H4 (cell line): ENCODE results near the gene TNFRSF1B. TPM values are rescaled to one million over a fixed set of nuclear protein-coding genes. Genes with fewer than 3 reads are reported as not detected.
A peak's percentile ranks its signal among the peaks of the same experiment; 100 is the strongest.

ENCODE experiments used
- DNase-seq: peaks from one replicate; pipeline ENCODE4 v3.0.0-alpha.2; 2015; ENCODE audit warnings: low spot score
- total RNA-seq: library from RNA; depleted of rRNA; stranded (reverse); fragments of >200 nt; shearing (Covaris generic); gene quantifications from 2 replicates; pipeline ENCODE4 v1.2.3, GENCODE V29; 2014; rRNA removed

The TNFRSF1B gene
- total RNA-seq, result 0.47 and 0.93 TPM in 2 replicates

DNA sequence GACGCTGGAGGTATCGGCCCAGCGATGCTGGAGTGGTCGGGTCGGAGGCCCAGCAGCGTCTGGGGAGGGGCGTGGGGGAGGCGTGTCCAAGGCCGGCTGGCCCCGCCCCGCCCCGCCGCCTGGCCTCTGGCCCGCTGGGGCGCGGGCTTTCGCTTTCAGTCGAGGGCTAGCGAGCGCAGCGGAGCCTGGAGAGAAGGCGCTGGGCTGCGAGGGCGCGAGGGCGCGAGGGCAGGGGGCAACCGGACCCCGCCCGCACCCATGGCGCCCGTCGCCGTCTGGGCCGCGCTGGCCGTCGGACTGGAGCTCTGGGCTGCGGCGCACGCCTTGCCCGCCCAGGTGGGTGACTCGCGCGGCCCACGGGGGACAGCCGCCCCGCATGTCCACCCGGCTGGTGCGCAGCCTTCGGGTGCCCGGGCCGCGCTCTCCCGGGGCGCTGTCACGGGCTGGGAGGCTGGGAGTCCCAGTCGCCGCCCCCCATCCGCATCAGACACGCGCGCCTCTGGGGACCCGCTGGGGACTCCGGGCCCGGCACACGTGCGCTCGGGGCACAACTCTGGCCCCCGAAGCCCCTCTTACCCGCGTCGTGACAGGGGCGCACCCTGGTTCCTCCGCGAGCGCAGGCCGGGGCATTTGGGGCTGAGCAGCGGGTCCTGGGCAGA is at the start of gene TNFRSF1B:
TNFRSF1B (plus strand) TSS at position 158 of the 659 bp plus-strand sequence; CDS start at position 259, 101 bp downstream.
- DNase-seq, result no peak

DNA sequence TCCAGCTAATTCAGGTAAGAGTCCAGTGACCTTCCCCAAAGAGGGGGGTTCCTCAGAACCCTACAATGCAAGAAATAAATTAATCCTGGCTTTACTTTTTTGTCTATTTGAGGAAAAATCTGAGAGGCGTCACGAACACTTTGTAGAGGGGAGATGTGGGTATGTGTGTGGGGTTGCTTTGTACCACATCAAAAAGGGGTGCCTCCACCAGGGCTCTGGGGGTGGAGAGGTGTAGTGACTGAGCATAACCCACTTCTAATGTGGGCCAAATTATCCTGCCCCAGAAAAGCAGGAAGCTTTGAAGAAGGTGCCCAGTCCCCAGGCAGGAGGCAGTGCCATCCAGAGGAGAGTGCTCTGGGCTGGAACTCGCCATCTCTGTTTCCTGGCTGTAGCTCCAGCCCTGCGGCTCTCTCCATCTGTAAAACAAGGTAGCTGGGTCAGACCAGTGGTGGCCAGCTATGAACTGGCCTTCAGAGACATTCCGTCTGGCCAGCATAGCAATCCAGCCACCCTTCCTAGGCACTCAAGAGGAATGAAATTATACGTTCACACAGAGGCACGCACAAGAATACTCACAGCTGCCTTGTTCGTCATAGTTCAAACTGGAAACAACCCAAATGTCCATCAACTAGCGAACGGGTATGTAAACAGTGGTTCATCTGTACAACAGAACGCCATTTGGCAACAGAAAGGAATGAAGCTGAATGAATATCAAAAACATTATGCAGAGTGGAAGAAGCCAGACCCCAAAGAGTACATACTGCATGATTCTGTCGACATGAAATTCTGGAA is 45.4 kb upstream of the TNFRSF1B start:
- DNase-seq, result no peak

DNA sequence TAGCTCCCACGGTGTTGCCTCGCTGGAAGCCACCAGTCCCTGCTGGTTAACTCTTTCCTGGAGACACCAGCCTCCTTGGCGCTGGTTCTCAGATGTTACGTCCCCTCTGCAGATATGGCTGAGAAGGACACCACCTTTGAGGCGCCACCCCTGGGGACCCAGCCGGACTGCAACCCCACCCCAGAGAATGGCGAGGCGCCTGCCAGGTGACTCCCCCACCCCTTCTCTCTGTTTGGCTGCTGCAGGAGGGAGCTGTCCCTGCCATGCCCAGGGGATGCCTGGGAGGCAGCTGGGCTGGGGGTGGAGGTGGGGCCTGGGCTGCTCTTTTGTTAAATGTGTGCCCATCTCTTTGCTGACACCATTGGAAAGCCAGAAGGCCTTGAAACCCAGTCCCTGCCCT is 43.6 kb upstream of the TNFRSF1B start:
- no peak for DNase-seq

DNA sequence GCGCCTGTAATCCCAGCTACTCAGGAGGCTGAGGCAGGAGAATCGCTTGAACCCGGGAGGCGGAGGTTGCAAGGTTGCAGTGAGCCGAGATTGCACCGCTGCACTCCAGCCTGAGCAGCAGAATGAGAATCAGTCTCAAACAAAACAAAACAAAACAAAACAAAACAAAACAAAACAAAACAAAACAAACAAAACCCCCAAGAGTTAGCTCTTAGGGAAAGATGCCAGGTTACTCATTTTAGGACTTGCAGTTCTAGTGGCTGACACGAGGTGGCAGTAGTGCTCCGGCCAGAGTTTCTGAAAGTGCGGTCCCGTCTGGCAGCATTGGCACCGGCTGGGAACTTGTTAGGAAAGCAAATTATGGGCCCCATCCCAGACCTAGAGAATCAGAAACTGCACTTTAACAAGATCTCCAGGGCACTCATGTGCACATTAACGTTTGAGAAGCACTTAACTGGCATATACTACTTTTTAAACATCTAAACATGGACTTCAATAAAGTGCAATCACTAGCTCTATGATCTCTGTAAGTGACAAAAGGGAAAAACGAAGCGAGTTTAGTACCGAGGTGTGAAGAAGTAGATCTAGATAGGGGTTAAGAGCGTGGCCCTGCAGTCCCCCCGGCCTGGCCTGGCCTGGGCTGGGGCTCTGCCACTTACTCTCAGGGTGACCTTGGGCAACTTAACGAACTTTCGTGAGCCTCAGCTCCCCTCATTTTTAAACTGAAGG is 41.9 kb upstream of the TNFRSF1B start:
- peak; percentile 58 for DNase-seq

DNA sequence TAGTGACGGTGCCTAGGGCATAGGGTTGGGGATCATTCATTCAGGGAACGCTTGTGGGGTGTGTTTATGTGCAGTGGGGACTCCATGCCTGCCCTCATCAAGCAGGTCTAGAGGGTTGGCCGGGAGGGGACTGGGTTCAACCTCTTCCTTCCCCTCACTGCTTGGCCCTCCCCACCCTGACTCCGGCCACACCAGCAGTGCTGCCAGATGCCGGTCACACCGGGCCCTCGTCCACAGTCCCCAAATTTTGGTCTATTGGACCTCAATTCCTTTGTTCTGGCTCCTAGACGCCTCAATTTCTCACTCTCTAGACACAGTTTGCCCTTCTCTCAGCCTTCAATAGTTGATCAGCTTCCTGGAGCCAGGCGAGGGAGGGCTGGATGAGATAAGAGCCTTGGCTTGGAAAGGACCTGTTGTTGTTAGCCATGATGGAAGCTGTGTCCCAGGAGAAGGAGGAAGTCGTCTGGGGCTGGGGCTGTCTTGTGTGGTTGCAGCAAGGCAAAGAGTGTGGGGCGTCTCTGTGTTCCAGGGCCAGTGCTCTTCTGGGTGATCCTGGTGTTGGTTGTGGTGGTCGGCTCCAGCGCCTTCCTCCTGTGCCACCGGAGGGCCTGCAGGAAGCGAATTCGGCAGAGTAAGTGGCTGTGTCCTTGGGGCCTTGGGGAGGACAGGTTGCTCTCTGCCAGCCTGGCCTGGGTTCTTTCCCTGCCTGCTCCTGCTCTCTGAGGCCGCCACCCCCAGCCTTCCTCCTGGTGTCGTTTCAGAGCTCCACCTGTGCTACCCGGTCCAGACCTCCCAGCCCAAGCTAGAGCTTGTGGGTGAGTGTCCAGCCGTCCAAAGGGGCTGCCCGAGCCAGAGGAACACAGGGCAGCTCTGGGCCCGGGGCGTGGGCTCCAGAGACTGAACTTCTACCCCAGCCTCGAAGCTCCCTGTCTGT is 41.1 kb upstream of the TNFRSF1B start:
- no peak for DNase-seq

DNA sequence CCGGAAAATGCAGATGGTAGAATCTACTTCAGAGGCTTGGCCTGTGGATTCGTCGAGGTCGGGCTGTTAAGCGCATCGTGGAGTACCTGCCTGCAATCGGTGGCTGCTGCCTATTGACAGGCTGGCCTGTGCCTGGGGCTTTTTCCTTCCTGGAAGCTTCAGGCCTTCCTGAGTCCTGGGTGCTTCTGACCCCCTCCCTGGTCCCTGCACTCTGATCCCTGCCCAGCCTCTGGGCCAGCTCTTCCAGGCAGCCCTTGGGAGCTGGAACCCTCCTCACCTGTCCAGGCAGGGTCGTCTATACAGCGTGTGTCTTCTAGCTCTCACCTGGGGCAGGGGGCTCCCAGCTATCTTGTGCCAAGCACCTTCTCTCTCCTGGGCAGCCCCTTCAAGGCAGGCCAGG is 40.0 kb upstream of the TNFRSF1B start:
- no peak for DNase-seq

DNA sequence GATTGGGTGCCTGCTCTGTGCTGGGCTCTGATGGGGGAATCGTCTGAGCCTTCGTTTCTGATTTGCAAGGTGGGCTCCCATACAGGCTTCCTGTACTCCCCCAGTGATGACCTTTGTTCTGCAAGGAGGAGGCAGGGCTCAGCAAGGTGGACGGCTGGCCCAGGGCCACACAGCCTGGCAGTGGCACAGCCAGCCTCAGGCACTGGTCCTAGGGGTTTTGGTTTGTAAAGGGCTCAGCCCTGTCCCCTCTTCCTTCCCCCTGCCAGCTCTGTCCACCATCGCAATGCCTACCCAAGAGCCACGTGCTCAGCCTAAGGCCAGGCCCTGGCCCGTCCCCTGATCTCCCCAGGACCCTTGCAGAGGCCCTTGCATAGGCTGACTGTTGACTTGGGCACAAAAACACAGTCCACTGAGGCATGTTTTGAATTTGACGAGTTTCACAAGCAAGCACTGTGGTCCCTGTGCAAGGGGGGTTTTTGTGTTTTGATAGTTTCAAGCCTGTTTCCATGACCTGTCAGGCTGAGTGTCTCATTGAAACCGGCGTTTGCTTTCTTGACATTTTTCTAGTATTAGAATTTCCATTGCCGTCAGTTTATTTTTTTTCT is 39.5 kb upstream of the TNFRSF1B start:
- no peak for DNase-seq

DNA sequence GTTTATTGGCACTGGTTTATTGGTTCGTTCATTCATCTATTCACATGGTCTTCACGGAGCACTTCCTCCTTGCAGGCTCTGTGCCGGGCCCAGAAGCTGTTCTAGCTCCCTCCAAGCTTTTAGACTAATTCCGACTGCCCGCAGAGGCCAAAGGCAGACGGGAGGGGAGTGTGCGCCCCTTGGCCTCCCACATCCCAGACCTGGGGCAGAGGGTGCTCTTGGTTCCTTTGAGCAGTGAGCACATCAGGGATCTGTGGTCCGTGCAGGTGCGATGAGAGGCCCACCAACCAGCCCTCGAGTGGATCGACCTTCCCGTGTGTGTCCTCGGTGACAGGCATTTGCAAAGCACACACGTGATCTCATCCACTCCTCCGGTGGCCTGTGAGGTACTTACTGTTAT is 38.7 kb upstream of the TNFRSF1B start:
- DNase-seq, result no peak

DNA sequence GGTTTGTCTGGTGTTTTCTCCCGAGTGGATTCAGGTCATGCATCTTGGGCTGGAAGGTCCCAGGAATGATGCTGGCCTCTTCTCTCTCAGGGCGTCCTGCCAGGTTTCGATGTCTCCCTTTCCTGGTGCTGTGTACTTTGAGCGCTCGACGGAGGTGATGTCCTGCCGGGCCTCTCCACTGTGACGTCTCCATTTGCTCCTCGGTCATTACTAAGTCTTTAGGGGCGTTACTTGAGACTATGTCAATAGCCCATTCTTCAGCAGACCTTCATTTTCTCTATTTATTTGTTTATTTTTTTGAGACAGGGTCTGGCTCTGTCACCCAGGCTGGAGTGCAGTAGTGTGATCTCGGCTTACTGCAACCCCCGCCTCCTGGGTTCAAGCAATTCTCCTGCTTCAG is 37.2 kb upstream of the TNFRSF1B start:
- no peak for DNase-seq

DNA sequence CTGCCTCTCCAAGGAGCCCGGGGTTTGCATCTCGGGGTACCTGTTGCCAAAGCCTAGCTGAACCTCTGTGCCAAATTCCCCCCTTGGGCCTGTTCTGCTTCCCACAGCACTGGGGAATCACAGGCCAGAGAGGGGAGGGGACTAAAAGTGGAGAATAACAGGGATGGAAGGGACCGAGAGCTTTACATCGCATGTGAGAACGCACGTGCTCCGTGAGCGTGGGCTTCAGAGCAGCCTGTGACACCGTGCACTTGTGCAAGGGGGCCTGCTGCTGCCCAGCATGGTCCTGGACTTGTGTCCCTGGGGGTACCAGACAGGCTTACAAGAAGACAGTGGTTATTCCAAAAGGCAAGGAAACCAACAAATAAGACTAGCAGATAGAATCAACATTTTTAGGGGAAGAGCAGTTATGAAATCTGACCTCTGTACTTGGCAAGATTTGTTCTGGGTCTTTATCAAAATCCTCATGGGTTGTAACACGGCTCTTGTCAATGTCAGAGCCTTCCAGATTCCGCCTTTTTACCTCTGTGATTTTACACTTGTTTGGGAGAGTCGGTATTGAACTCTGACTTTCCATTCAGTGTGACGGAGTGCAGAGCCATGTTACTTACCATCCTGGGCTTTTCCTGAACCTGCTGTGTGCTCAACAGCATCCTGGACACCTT is 36.2 kb upstream of the TNFRSF1B start:
- no peak for DNase-seq

DNA sequence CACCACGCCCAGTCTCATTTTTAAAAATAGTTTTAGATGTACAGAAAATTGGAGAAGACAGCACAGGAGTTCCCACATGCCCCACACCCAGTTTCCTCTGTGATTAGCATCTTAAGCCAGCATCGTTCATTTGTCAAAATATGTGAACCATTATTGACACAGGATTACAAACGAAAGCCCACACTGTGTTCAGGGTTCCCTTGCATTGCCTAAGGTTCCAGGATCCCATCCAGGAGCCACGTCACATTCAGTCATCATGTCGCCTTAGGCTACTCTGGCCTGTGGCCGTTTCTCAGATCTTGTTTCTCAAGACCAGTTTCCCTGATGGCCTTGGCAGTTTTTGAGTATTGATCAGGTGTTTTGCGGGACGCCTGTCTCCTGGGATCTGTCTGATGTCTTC is 34.7 kb upstream of the TNFRSF1B start:
- DNase-seq, result peak; percentile 44

DNA sequence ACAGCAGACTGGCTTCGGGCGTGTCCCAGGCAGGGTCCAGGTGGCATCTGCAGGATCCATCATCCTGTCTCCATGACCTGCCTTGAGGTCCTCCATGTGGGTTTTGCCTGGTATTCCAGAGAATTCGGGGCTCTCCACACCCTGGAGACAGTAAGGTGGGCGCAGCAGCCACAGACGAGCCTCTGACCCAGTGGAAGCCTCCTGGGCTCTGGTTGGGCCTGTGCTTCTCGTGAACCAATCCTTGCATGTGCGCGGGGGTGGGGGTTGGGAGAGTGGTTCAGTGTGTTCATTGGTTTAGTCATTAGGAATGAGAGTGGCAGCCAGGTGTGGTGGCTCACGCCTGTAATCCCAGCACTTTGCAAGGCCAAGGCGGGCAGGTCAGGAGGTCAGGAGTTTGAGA is 32.1 kb upstream of the TNFRSF1B start:
- DNase-seq, result no peak

DNA sequence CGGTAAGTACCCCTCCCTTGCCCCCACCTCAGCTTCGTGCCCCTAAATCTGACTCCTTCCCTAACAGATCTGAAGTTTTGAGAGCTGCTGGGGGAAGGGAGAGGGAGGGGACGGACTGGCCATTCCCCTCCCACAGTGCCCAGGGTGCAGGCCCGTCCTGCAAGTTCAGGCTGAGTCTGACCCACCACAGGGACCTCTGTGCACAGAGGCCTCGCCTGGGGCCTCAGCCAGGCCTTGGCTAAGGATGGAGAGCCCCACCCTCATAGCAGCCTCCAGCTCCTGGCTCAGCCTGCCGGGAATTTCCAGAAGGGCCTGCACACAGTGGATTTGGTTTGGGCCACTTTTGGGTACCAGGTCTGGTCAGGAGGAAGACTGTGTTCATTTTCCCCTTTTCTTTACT is 31.2 kb upstream of the TNFRSF1B start:
- no peak for DNase-seq

DNA sequence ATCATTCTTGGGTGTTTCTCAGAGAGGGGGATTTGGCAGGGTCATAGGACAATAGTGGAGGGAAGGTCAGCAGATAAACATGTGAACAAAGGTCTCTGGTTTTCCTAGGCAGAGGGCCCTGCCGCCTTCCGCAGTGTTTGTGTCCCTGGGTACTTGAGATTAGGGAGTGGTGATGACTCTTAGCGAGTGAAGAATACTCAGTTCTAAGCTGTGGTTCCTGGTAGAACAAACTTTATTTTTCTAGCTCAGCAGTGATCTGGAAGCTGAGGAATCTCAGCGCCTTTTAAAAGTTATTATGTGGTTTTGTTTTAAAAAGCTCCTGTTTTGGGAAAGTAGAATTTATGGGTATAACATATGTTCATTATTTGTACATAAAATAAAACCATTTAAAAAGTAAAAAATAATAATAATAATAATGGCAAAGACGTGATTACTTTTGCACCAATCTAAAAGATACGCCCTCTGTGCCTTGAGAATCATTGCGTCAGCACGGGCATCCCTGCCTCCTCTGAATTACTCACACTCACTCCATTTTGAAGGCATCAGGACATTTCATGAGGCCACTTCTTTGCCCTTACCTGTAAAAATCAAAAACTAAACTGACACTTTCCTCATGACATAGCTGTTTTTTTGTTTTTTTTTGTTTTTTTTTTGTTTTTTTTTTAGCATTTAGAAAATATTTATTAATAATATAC is 29.7 kb upstream of the TNFRSF1B start:
- DNase-seq, result no peak

DNA sequence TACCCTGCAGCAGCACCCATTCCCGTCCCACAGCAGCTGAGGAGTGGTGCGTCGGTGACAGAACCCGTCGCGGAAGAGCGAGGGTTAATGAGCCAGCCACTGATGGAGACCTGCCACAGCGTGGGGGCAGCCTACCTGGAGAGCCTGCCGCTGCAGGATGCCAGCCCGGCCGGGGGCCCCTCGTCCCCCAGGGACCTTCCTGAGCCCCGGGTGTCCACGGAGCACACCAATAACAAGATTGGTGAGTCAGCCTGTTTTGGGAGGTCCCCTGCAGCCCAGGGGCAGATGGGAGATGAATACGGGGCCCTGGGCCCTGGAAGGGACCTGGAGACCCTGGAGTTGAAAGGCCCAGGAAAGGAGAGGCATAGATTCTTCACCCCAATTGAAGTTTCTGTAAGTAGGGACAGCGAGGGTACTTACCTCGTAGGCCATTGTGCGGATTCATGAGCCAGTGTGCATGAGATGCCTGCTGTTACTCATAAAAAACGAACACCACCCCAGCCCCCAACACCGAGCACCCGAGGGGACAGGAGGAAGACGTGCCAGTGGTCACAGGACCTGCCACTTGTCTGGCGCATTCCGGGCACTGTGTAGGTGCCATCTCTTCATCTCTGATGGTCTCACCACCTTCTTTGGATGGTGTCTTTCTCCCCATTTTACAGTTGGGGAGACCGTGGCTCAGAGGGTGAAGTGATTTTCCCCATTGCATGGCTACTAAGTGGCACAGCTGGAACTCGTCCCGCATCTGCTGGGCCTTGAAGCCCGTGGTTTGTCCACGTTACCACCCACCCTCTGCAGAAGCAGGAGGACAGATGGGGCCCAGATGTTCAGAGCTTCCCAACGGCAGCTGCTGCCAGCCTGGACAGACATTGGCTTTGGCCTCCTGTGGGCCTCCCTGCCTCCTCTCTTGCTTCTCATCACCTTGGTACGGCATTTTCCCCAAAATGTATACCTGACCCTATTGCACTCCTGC is 28.3 kb upstream of the TNFRSF1B start:
- DNase-seq, result no peak

DNA sequence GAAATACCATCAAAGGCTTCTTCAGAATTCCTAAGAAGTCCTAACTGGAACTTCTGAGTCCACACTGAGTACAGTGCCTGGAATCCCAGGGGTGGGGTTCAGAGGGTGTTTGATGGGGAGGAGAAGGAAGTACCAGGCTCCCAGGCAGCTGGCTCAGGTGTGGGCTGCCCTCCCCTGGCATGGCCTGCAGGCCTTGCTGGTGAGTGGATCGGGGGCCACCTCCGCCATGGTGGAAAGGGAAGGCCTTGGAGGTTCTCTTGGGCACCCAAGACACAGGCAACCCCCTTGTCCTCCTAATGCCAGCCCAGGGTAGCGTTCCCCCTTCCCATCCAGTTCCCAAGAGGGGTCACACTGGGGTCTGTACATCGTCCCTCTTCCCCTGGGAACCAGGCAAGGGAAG is 26.8 kb upstream of the TNFRSF1B start:
- no peak for DNase-seq

DNA sequence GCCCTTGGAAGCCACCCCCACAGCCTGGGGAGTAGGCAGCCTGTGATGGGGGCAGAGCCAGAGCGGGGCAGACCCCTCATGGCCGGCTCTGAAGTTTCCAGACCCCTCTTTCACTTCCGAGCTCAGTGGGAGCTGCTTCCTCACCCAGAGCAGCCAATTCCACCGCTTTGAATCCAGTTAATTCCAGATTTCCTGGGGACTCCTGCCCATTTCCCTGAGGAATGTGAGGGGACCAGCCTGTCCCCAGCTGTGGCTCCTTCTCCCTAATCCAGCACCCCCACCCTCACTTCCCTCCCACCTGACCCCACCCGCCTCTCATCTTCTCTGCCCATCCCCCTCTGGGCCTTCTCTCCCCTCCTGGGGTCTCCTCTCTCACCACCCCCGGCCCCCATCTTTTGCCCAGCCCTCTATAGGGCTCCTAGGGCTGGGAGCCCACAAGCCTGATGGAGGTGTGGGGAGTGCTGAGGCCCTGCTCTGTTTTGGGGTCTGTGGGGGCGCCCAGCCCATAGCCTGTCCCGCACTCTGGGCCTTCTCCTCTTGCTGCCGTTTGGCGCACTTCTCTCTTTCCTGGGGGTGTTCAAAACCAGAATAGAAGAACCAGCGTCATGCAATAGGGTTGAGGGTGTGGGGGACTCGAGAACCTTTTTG is 26.2 kb upstream of the TNFRSF1B start:
- no peak for DNase-seq

DNA sequence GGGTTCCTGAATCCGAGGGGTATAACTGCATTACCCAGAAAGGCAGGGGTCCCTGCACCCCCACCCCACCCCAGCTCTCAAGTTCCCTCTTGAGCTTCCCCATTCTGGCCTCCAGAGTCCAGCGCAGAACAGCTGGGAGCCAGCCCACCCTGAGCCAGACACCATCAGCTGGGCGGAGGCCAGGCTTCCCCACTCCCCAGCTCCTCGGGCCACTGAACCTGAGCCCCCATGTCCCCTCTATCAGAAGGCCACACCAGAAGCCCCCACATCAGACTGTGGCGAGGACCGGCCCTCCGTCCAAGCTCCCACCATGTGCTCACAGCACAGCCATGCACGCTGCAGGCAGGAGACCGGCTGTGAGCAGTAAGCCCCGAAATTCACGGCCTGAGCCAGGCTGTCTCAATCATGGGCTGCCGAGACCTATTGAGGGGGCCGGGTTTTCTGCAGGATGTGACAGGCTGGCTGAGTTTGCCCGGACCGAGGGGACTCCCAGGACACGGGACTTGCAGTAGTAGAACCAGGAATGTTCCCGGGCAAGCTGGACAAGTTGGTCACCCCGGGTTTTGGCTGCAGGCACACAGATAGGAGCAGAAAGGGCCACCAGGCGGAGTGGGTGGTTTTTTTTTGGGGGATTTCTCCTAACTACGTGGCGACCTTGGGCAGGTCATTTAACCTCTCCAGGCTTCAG is 25.5 kb upstream of the TNFRSF1B start:
- no peak for DNase-seq
